ENCODE measurements around the gene EVX2. TPM values are rescaled to one million over a fixed set of nuclear protein-coding genes. Genes with fewer than 3 reads are reported as not detected.

The EVX2 gene
- total and polyA plus RNA-seq, 7 donors: 0.07 to 4.6 (median 1.9) TPM; not detected in 2

DNA sequence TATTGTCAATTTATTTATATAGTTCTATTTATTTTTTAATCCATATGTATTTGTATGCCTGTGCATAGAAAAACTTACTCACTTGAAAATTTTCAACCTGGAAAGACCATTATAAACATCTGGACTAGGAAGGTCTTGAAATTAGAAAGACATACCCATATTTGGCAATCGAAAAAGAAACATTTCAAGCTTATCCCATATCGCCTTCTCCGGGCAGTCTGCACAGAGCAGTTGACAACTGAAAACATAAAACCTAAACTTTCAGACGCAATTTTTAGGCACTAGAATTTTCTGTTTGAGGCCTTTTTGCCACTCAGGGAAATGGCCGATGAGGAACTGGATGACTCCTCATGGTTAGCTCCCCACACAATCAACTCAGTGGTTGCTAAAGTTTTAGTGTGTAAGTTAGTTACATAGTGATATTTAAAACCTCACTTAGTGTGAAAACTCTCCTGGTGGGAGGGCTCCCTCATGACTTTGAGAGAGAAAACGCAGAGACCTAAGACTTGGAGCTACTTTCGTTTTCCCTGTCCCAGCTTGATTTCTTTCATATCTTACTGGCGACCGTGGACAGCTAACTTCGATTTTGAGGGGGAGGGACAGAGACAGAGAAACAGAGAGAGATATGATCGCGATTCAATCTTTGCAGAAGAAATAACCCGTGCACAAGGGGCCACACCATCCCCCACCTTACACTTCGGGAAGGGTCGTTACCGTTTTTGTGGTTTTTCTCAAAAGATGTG is 12.7 kb upstream of the EVX2 start:
- Histone ChIP-seq H3K36me3 (no peaks in the 10 kb centered on the region), H3K4me1 (peaks cover 0 to 46% (median 39%) of the 10 kb centered on the region in 4 donors), H3K4me3 (peak overlapping the region; percentile 45 to 70 (median 68)), H3K27ac (peak overlapping the region in 3 of 4 donors; percentile 92 to 96 (median 94)), H3K27me3 (peaks cover 0 to 98% (median 35%) of the 10 kb centered on the region in 3 donors), H3K9me3 (no peaks in the 10 kb centered on the region)
- no peak for DNase-seq
- intact Hi-C loops (cut with DNase I): loop anchor here (2.0 to 5.0 kb wide), 3 partner anchors 16 to 929 kb away; partner anchors contain the start of gene ATF2
- TF ChIP-seq, protein P1, sequence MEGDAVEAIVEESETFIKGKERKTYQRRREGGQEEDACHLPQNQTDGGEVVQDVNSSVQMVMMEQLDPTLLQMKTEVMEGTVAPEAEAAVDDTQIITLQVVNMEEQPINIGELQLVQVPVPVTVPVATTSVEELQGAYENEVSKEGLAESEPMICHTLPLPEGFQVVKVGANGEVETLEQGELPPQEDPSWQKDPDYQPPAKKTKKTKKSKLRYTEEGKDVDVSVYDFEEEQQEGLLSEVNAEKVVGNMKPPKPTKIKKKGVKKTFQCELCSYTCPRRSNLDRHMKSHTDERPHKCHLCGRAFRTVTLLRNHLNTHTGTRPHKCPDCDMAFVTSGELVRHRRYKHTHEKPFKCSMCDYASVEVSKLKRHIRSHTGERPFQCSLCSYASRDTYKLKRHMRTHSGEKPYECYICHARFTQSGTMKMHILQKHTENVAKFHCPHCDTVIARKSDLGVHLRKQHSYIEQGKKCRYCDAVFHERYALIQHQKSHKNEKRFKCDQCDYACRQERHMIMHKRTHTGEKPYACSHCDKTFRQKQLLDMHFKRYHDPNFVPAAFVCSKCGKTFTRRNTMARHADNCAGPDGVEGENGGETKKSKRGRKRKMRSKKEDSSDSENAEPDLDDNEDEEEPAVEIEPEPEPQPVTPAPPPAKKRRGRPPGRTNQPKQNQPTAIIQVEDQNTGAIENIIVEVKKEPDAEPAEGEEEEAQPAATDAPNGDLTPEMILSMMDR (IDR thresholded peaks at IDR 0.05): no peak
- no peak for TF ChIP-seq POLR2A (IDR thresholded peaks at IDR 0.05)
- no peak for TF ChIP-seq EP300 (IDR thresholded peaks at IDR 0.05)
- peak; percentile 19 to 66 (median 56) for TF ChIP-seq POLR2AphosphoS5 (IDR thresholded peaks at IDR 0.05)
- WGBS, 2 donors: 13% methylated on average over 16 of the region's 16 CpGs

DNA sequence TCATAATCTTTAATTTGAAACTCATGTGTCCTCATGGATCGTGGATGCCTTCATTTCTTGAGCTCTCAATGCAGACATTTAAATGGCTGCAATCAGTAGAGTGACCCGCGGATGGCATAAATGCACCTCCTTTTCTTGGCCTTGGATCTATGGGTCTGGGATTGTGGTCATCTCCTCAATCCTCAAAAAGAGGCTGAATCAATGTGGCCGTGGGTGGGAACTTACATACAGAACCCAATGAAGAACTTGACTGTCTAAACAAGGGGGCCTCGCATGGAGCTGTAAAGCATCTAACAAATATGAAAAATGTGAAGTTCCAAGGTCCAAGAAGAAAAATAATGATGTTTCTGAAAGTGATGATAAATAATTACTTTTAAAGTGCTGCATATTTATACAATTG is 11.7 kb upstream of the EVX2 start:
- H3K27me3 ChIP-seq: peaks cover 0 to 95% (median 31%) of the 10 kb centered on the region in 3 donors
- H3K9me3 ChIP-seq: no peaks in the 10 kb centered on the region
- intact Hi-C loops (cut with DNase I): loop anchor here (5.0 kb wide), 2 partner anchors 843 to 928 kb away; partner anchors contain the start of gene ATF2

DNA sequence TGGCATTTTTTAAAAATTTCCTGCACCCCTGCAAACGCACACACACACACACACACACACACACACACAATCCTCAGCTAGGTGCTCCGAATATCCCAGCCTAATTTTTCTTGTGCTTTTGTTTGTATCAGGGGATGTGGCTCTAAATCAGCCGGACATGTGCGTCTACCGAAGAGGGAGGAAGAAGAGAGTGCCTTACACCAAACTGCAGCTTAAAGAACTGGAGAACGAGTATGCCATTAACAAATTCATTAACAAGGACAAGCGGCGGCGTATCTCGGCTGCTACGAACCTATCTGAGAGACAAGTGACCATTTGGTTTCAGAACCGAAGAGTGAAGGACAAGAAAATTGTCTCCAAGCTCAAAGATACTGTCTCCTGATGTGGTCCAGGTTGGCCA is 10.6 kb upstream of the EVX2 start:
- Histone ChIP-seq H3K36me3 (no peaks in the 10 kb centered on the region), H3K4me3 (peak overlapping the region; percentile 66 to 70 (median 68)), H3K4me1 (peaks cover 0 to 52% (median 41%) of the 10 kb centered on the region in 4 donors), H3K9me3 (no peaks in the 10 kb centered on the region), H3K27me3 (peaks cover 0 to 94% (median 26%) of the 10 kb centered on the region in 3 donors), H3K27ac (peak overlapping the region in 3 of 4 donors; percentile 92 to 96 (median 94))
- WGBS, 2 donors: 41 to 42% methylated on average over 12 of the region's 12 CpGs
- intact Hi-C loops (cut with DNase I): loop anchor here (5.0 kb wide), 1 partner anchor 912 kb away; the partner anchor contains the start of gene ATP5MC3
- TF ChIP-seq POLR2A (IDR thresholded peaks at IDR 0.05) (no peak), EP300 (IDR thresholded peaks at IDR 0.05) (no peak), POLR2AphosphoS5 (IDR thresholded peaks at IDR 0.05) (no peak)
- TF ChIP-seq, protein P1 (IDR thresholded peaks at IDR 0.05): no peak
- DNase-seq: no peak

More for the DNA sequence above, 11.7 kb upstream of the EVX2 start:
- H3K4me3 ChIP-seq: peak overlapping the region; percentile 1 to 70 (median 68)
- H3K27ac ChIP-seq: peak overlapping the region in 3 of 4 donors; percentile 92 to 96 (median 94)
- H3K4me1 ChIP-seq: peaks cover 0 to 46% (median 39%) of the 10 kb centered on the region in 4 donors
- no peaks in the 10 kb centered on the region for H3K36me3 ChIP-seq
- WGBS, 2 donors: 41 to 42% methylated on average over 5 of the region's 5 CpGs
- DNase-seq: no peak
- no peak for TF ChIP-seq EP300 (IDR thresholded peaks at IDR 0.05)
- TF ChIP-seq, protein P1 (IDR thresholded peaks at IDR 0.05): no peak
- no peak for TF ChIP-seq POLR2A (IDR thresholded peaks at IDR 0.05)
- TF ChIP-seq POLR2AphosphoS5 (IDR thresholded peaks at IDR 0.05): no peak

DNA sequence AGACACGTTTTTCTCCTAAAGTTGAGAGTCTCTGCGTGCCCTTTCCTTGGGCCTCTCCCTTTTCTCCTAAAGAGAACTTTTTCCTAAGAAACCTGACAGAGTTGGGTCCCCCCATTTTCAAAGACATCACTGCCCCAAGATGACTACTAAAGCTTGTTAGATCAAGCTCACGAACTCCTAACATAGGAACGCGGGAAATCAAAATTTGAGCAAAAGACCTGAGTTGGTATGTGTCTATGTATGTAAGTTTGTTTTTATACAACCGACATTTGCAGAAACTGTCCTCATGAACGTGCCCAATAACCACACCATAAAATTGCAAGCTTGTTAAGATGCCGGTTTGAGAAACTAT is 10.1 kb upstream of the EVX2 start:
- H3K36me3 ChIP-seq: no peaks in the 10 kb centered on the region
- H3K9me3 ChIP-seq: no peaks in the 10 kb centered on the region
- no peak for DNase-seq
- WGBS, 2 donors: 15 to 26% methylated on average over 8 of the region's 8 CpGs
- H3K27ac ChIP-seq: peak overlapping the region in 3 of 4 donors; percentile 92 to 96 (median 94)
- intact Hi-C loops (cut with DNase I): loop anchor here (5.0 kb wide), 1 partner anchor 912 kb away; the partner anchor contains the start of gene ATP5MC3
- peaks cover 0 to 94% (median 26%) of the 10 kb centered on the region in 3 donors for H3K27me3 ChIP-seq
- TF ChIP-seq POLR2AphosphoS5 (IDR thresholded peaks at IDR 0.05): no peak
- peak overlapping the region; percentile 66 to 70 (median 68) for H3K4me3 ChIP-seq
- peaks cover 0 to 50% (median 43%) of the 10 kb centered on the region in 4 donors for H3K4me1 ChIP-seq
